HepG2 (cell line): Measurements from ENCODE around the gene TSSK3. TPM values are rescaled to one million over a fixed set of nuclear protein-coding genes. Genes with fewer than 3 reads are reported as not detected.

Experiments used
- ATAC-seq: fragments of 200-7000 bp; cut with Tn5 transposase; 3 replicates; pipeline ENCODE4 v1.9.1; 2020; ENCODE audit warnings: mild to moderate bottlenecking, moderate library complexity
- BruUV-seq: library from RNA; stranded (reverse); fragments of 400-500 nt; replicated peaks from 2 replicates; lab custom pipeline; 2021; lab: Mats Ljungman, UMichigan
- CTCF ChIA-PET: fragments of 300-600 bp; formaldehyde crosslinking; extraction: SDS; loops from one replicate; lab custom pipeline; 2021; ENCODE audit warnings: low total read pairs, inconsistent platforms, low intra/inter-chr PET ratio; lab: Yijun Ruan, JAX
- POLR2A ChIA-PET: fragments of 350-600 bp; sonication (Branson Sonifier 250); formaldehyde crosslinking; loops from one replicate; lab custom pipeline; 2020; ENCODE audit warnings: antibody characterized with exemption, inconsistent platforms; lab: Yijun Ruan, JAX
- DNase-seq: peaks from one replicate; pipeline ENCODE4 v3.0.0-alpha.2; 2015; ENCODE audit warnings: low spot score
- FAIRE-seq: peaks from 3 replicates; lab custom pipeline; 2011; peaks lifted over from hg19 to GRCh38; lab: Jason Lieb, UNC
- H2AFZ ChIP-seq: one replicate; pipeline ENCODE4 v1.6.1; 2011; ENCODE audit warnings: low read length, inconsistent platforms
- H3K27ac ChIP-seq: fragments of 300-600 bp; 3 replicates; pipeline ENCODE4 v1.8.0; 2011; ENCODE audit warnings: mixed run types, mild to moderate bottlenecking, mixed read lengths, low read length, inconsistent platforms; ENCODE audit not compliant: insufficient read depth; ENCODE audit errors: extremely low read length
- H3K27me3 ChIP-seq, 2 experiments: fragments of 200-600 bp in 1 of 2; 2 replicates in 1 of 2; 3 replicates in 1 of 2; pipeline versions ENCODE4 v1.6.0 to v1.8.0; 2011; ENCODE audit warnings: low read length in 2 of 2, mild to moderate bottlenecking in 2 of 2, moderate library complexity in 2 of 2, inconsistent platforms in 1 of 2; ENCODE audit not compliant: insufficient read depth in 2 of 2, control insufficient read depth in 1 of 2
- H3K36me3 ChIP-seq, 2 experiments: fragments of 200-600 bp in 1 of 2; replicated peaks in 1 of 2; 2 replicates in 1 of 2; 3 replicates in 1 of 2; pipeline versions ENCODE4 v1.5.1 to v1.8.0; 2011; ENCODE audit warnings: low read length in 2 of 2, inconsistent platforms in 1 of 2; ENCODE audit not compliant: insufficient read depth in 2 of 2, control insufficient read depth in 1 of 2
- H3K4me1 ChIP-seq: 2 replicates; pipeline ENCODE4 v1.5.1; 2012; ENCODE audit warnings: low read length, inconsistent platforms; ENCODE audit not compliant: insufficient read depth
- H3K4me2 ChIP-seq: 2 replicates; pipeline ENCODE4 v1.6.0; 2011; ENCODE audit warnings: low read depth, low read length, inconsistent platforms
- H3K4me3 ChIP-seq, 3 experiments: fragments of 200-600 bp in 1 of 3; sonication (generic), shearing (Covaris generic) in 1 of 3; replicated peaks in 1 of 3; 2 replicates each; pipeline ENCODE4 v1.5.1; 2011 to 2016; ENCODE audit warnings: low read length in 3 of 3, inconsistent platforms in 2 of 3, low read depth in 2 of 3, mild to moderate bottlenecking in 2 of 3, control low read depth in 1 of 3, mixed read lengths in 1 of 3; ENCODE audit not compliant: insufficient read depth in 1 of 3
- H3K79me2 ChIP-seq: one replicate; pipeline ENCODE4 v1.6.1; 2011; ENCODE audit warnings: low read length, inconsistent platforms; ENCODE audit not compliant: insufficient read depth
- H3K9ac ChIP-seq: 2 replicates; pipeline ENCODE4 v1.6.0; 2011; ENCODE audit warnings: mild to moderate bottlenecking, low read depth, low read length, inconsistent platforms; ENCODE audit not compliant: insufficient read depth
- H3K9me3 ChIP-seq: 2 replicates; pipeline ENCODE4 v1.5.1; 2012; ENCODE audit warnings: mild to moderate bottlenecking, low read length
- H4K20me1 ChIP-seq: 2 replicates; pipeline ENCODE4 v1.6.0; 2011; ENCODE audit warnings: inconsistent platforms, mild to moderate bottlenecking, low read length, moderate library complexity; ENCODE audit not compliant: insufficient read depth
- AHR ChIP-seq: IDR thresholded peaks from 2 replicates; pipeline ENCODE4 v1.6.1; 2018; ENCODE audit warnings: missing genetic modification reagents, missing compliant biosample characterization
- AKNA ChIP-seq: sonication (generic); formaldehyde crosslinking; IDR thresholded peaks from 2 replicates; pipeline ENCODE4 v1.4.0; 2020; ENCODE audit warnings: missing genetic modification reagents, borderline replicate concordance
- BHLHE40 ChIP-seq: IDR thresholded peaks from 2 replicates; pipeline ENCODE4 v1.6.1; 2011; ENCODE audit warnings: low read length, improper control_type of control experiment
- HCFC1 ChIP-seq: fragments of 150-350 bp; IDR thresholded peaks from 2 replicates; pipeline ENCODE4 v1.6.1; 2014; ENCODE audit warnings: low read depth, low read length
- ISL2 ChIP-seq: sonication (generic); formaldehyde crosslinking; IDR thresholded peaks from 2 replicates; pipeline ENCODE4 v1.5.0; 2020; ENCODE audit warnings: missing genetic modification reagents
- KDM2A ChIP-seq: sonication (generic); formaldehyde crosslinking; IDR thresholded peaks from 2 replicates; pipeline ENCODE4 v1.4.0; 2020; ENCODE audit warnings: low read depth, missing genetic modification reagents, borderline replicate concordance
- MNT ChIP-seq: fragments of 450-650 bp; IDR thresholded peaks from 2 replicates; pipeline ENCODE4 v1.6.1; 2016
- MYNN ChIP-seq: sonication (generic); formaldehyde crosslinking; IDR thresholded peaks from 2 replicates; pipeline ENCODE4 v1.4.0; 2020; ENCODE audit warnings: mild to moderate bottlenecking, low read depth, missing genetic modification reagents
- SIN3A ChIP-seq: IDR thresholded peaks from 2 replicates; pipeline ENCODE4 v1.6.1; 2011; ENCODE audit warnings: low read depth, mild to moderate bottlenecking, control low read depth, low read length, borderline replicate concordance
- SP4 ChIP-seq: sonication (generic); formaldehyde crosslinking; IDR thresholded peaks from 2 replicates; pipeline ENCODE4 v1.8.1; 2023; ENCODE audit warnings: mild to moderate bottlenecking, missing genetic modification reagents
- SRSF1 ChIP-seq: fragments of 200-400 bp; formaldehyde crosslinking; optimal IDR thresholded peaks from 2 replicates; pipeline ENCODE3; 2017; ENCODE audit warnings: mild to moderate bottlenecking, low read depth, low read length, moderate library complexity
- ZNF460 ChIP-seq: sonication (generic); formaldehyde crosslinking; IDR thresholded peaks from 2 replicates; pipeline ENCODE4 v1.5.1; 2020; ENCODE audit warnings: missing genetic modification reagents, mild to moderate bottlenecking, borderline replicate concordance
- ZNF629 ChIP-seq: sonication (generic); formaldehyde crosslinking; conservative IDR thresholded peaks from 2 replicates; pipeline ENCODE4 v1.5.0; 2020; ENCODE audit warnings: missing genetic modification reagents
- ZNF720 ChIP-seq: sonication (generic); formaldehyde crosslinking; IDR thresholded peaks from 2 replicates; pipeline ENCODE4 v1.4.0; 2020; ENCODE audit warnings: missing genetic modification reagents
- ZNF776 ChIP-seq: sonication (generic); formaldehyde crosslinking; IDR thresholded peaks from 2 replicates; pipeline ENCODE4 v1.4.0; 2020; ENCODE audit warnings: mild to moderate bottlenecking, missing genetic modification reagents
- ZNF841 ChIP-seq: sonication (generic); formaldehyde crosslinking; IDR thresholded peaks from 2 replicates; pipeline ENCODE4 v1.8.1; 2023; ENCODE audit warnings: missing genetic modification reagents, borderline replicate concordance
- WGBS: methylation state at CpG from one replicate; pipeline ENCODE4 v1.1.6; 2017; ENCODE audit warnings: low lambda C conversion rate; 5-methylcytosine and 5-hydroxymethylcytosine counted together
- in situ Hi-C: cut with HindIII; loops from 2 replicates; pipeline ENCODE4 v1.10.0; 2017; ENCODE audit warnings: low pct_unique_long_range_greater_than_20kb; ENCODE audit not compliant: extremely low pct_ligation_motif_present
- intact Hi-C: fragments of 100-400 bp; cut with micrococcal nuclease; formaldehyde crosslinking; loops from one replicate; pipeline ENCODE4 v1.10.0; 2022; ENCODE audit not compliant: unreplicated experiment
- polyA plus RNA-seq, 8 experiments: library from polyadenylated mRNA; depleted of rRNA in 3 of 8; stranded (reverse) in 7 of 8; unstranded in 1 of 8; fragments of >200 nt; fragmentation: Illumina TruSeq in 4 of 8; extraction: Trizol in 4 of 8; gene quantifications; 2 replicates each; pipeline versions ENCODE4 v1.2.1 to v1.2.3, GENCODE V29; 2011 to 2016; ENCODE audit warnings: low read depth in 4 of 8, missing spikeins in 1 of 8, mixed read lengths in 1 of 8; ENCODE audit not compliant: insufficient read depth in 1 of 8
- total RNA-seq, 5 experiments: library from RNA; depleted of rRNA; stranded (reverse); fragments of >200 nt; fragmentation: Illumina TruSeq; extraction: Trizol; gene quantifications; 2 replicates each; pipeline ENCODE4 v1.2.3, GENCODE V29; 2016; ENCODE audit warnings: low read depth in 1 of 5

Gene TSSK3
- total and polyA plus RNA-seq, 2 of the 13 experiments (the other 11 are each of a cell fraction or from before 2014, with no cell fraction given) = 1.0 to 1.1 TPM

GRCh38 chr1:32400876-32401631, 38.7 kb downstream of the TSSK3 start (continued):
- TF ChIP-seq BHLHE40 (no peak), HCFC1 (no peak), SP4 (CRISPR knock-in tag) (0 out of 2 replicates have a peak, but pooled peaks have one; percentile 12), AHR (CRISPR knock-in tag) (no peak), KDM2A (CRISPR knock-in tag) (peak; percentile 40; the same call in 1 of the 2 replicates), ZNF720 (CRISPR knock-in tag) (no peak), MNT (no peak), ZNF841 (CRISPR knock-in tag) (no peak), SRSF1 (no peak)

GRCh38 chr1:32404946-32405345, 42.6 kb downstream of the TSSK3 start:
- Histone ChIP-seq H3K4me3 (no peak overlapping the region), H3K9me3 (no peaks in the 10 kb centered on the region), H3K27me3 (0 out of 5 replicates have a peak, but pooled peaks cover 0 to 2% of the 10 kb centered on the region in 2 experiments), H3K4me1 (peaks cover 21% of the 10 kb centered on the region), H3K4me2 (no peak overlapping the region), H3K36me3 (no peaks in the 10 kb centered on the region), H2AFZ (no peak overlapping the region), H3K27ac (no peak overlapping the region), H3K9ac (no peak overlapping the region), H4K20me1 (no peaks in the 10 kb centered on the region), H3K79me2 (no peaks in the 10 kb centered on the region)
- ATAC-seq = no peak
- BruUV-seq = no TSS peak
- DNase-seq = no peak
- WGBS = 17% methylated on average over 2 of the region's 2 CpGs
- no peak for FAIRE-seq
- ChIA-PET POLR2A (no interaction called here), CTCF (no interaction called here)
- intact Hi-C loops (loop anchor here (5.0 kb wide), 1 partner anchor 42 kb away; no protein-coding TSS in a partner anchor), in situ Hi-C loops (no loop called here)
- TF ChIP-seq SIN3A = no peak
- no peak for TF ChIP-seq AKNA (CRISPR knock-in tag)
- TF ChIP-seq ZNF629 (CRISPR knock-in tag) = no peak
- TF ChIP-seq ISL2 (CRISPR knock-in tag) = no peak
- TF ChIP-seq ZNF776 (CRISPR knock-in tag) = no peak
- no peak for TF ChIP-seq MYNN (CRISPR knock-in tag)
- TF ChIP-seq ZNF460 (CRISPR knock-in tag) = no peak
